OCI-LY3 (cell line): ENCODE measurements around the gene ACOXL.

Source experiments
- CTCF ChIP-seq: fragments of 200-600, 300-600 bp; sonication (generic); IDR thresholded peaks from 2 replicates; pipeline ENCODE4 v1.5.1; 2014; ENCODE audit warnings: antibody characterized with exemption, low read length, low read depth
- EZH2phosphoT487 ChIP-seq: fragments of 200-600 bp; shearing (Covaris generic); IDR thresholded peaks from 2 replicates; pipeline ENCODE4 v1.6.1; 2018; ENCODE audit warnings: antibody characterized with exemption, mixed run types, low read depth

GRCh38 chr2:110834134-110834827 is 101.9 kb downstream of the ACOXL start:
- TF ChIP-seq CTCF (no peak), EZH2phosphoT487 (no peak)
